ENCODE data around the gene PLXNC1. TPM values are rescaled to one million over a fixed set of nuclear protein-coding genes. Genes with fewer than 3 reads are reported as not detected.

Gene PLXNC1
- total and polyA plus RNA-seq, 4 donors, result 0.71 to 12.0 (median 3.3) TPM

- DNase-seq (ENCODE audit: low spot score), result peak; percentile 52
- TF ChIP-seq SP1 (IDR thresholded peaks at IDR 0.05) (no peak), CTCF (IDR thresholded peaks at IDR 0.05; ENCODE audit: low read depth, low read length, missing input control) (no peak), GABPA (IDR thresholded peaks at IDR 0.05 in 1 of 2, conservative IDR thresholded peaks at IDR 0.05 in 1 of 2) (no peak), MAX (IDR thresholded peaks at IDR 0.05) (no peak), RAD21 (IDR thresholded peaks at IDR 0.05) (no peak), YY1 (IDR thresholded peaks at IDR 0.05) (no peak), HNF4G (IDR thresholded peaks at IDR 0.05) (no peak), ZBTB33 (IDR thresholded peaks at IDR 0.05) (no peak), NR2F2 (IDR thresholded peaks at IDR 0.05) (no peak), REST (IDR thresholded peaks at IDR 0.05) (no peak), FOXA2 (IDR thresholded peaks at IDR 0.05) (no peak)
- WGBS, result 20% methylated on average over 33 of the region's 33 CpGs
- Histone ChIP-seq H3K27ac (ENCODE audit: low read depth in 1 of 2, low read length in 2 of 2) (no peak overlapping the region), H3K27me3 (ENCODE audit: control insufficient read depth in 4 of 4, insufficient read depth in 4 of 4, low read length in 3 of 4) (peaks cover 0 to 4% (median 1%) of the 10 kb centered on the region in 4 donors), H3K4me1 (ENCODE audit: control insufficient read depth in 4 of 4, insufficient read depth in 4 of 4, low read length in 3 of 4) (peaks cover 9 to 46% (median 43%) of the 10 kb centered on the region in 4 donors), H3K36me3 (ENCODE audit: control insufficient read depth in 4 of 4, insufficient read depth in 3 of 4, low read depth in 1 of 4, low read length in 3 of 4) (no peaks in the 10 kb centered on the region), H3K4me3 (ENCODE audit: low read depth in 1 of 3, low read length in 3 of 3) (peak overlapping the region; percentile 24 to 66 (median 42)), H3K9ac (ENCODE audit: low read depth in 1 of 2, low read length in 2 of 2) (no peak overlapping the region), H3K9me3 (ENCODE audit: control insufficient read depth in 4 of 4, low read length in 3 of 4) (no peaks in the 10 kb centered on the region)
Measured at GRCh38 chr12:94150240-94151121, 2.1 kb downstream of the PLXNC1 start.

GRCh38 chr12:94151582-94151981, 3.2 kb downstream of the PLXNC1 start:
- Histone ChIP-seq H3K36me3 (ENCODE audit: control insufficient read depth in 4 of 4, insufficient read depth in 3 of 4, low read depth in 1 of 4, low read length in 3 of 4) (no peaks in the 10 kb centered on the region), H3K27me3 (ENCODE audit: control insufficient read depth in 4 of 4, insufficient read depth in 4 of 4, low read length in 3 of 4) (peaks cover 0 to 4% (median 1%) of the 10 kb centered on the region in 4 donors), H3K4me1 (ENCODE audit: control insufficient read depth in 4 of 4, insufficient read depth in 4 of 4, low read length in 3 of 4) (peaks cover 9 to 46% (median 43%) of the 10 kb centered on the region in 4 donors), H3K4me3 (ENCODE audit: low read depth in 1 of 3, low read length in 3 of 3) (peak overlapping the region in 2 of 3 donors; percentile 3 to 7), H3K9me3 (ENCODE audit: control insufficient read depth in 4 of 4, low read length in 3 of 4) (no peaks in the 10 kb centered on the region), H3K9ac (ENCODE audit: low read depth in 1 of 2, low read length in 2 of 2) (no peak overlapping the region), H3K27ac (ENCODE audit: low read depth in 1 of 2, low read length in 2 of 2) (peak overlapping the region; percentile 68 to 90)
- DNase-seq (ENCODE audit: low spot score), result peak; percentile 40
- peak; percentile 87 for TF ChIP-seq SP1 (IDR thresholded peaks at IDR 0.05)
- no peak for TF ChIP-seq GABPA (IDR thresholded peaks at IDR 0.05 in 1 of 2, conservative IDR thresholded peaks at IDR 0.05 in 1 of 2)
- TF ChIP-seq JUND (IDR thresholded peaks at IDR 0.05), result peak in 1 of 2 donors; percentile 20
- peak; percentile 51 to 55 for TF ChIP-seq RAD21 (IDR thresholded peaks at IDR 0.05)
- TF ChIP-seq NR2F2 (IDR thresholded peaks at IDR 0.05), result no peak
- TF ChIP-seq RXRA (IDR thresholded peaks at IDR 0.05), result peak; percentile 59 to 62
- peak; percentile 52 for TF ChIP-seq HNF4G (IDR thresholded peaks at IDR 0.05)
- TF ChIP-seq MAX (IDR thresholded peaks at IDR 0.05), result no peak
- TF ChIP-seq HNF4A (conservative IDR thresholded peaks at IDR 0.05), result peak; percentile 88 to 89
- 19% methylated on average over 8 of the region's 8 CpGs for WGBS
